GM19438 (cell line): ENCODE data around the gene PPFIBP1.
"Not testable (repeated sequence)": the region's sequence is repeated elsewhere in the genome, so short reads cannot be mapped to it uniquely, and the experiment has no call there.

Experiments used
- ATAC-seq: cut with Tn5 transposase; IDR thresholded peaks from one replicate; pipeline ENCODE4 v1.9.1; 2021; ENCODE audit warnings: low read depth; ENCODE audit not compliant: unreplicated experiment

Gene PPFIBP1

DNA sequence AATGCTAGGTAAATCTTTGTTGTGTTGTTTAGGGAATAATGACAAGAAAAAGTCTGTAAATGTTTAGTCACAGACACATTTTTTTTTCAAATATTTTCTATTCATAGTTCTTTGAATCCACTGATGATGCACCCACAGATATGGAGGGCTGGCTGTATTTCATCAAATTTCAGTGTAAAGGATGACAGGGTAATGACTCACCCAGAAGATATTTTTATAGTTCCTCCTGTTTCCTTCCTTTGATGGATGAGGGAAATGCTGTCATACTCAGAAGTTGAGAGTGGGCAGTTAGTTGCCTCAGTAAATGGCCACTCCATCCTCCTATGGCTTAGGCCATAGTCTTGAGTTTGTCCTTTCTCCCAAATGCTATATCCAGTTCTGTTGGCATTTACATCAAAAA lies 95.3 kb downstream of the PPFIBP1 start:
- no peak for ATAC-seq

DNA sequence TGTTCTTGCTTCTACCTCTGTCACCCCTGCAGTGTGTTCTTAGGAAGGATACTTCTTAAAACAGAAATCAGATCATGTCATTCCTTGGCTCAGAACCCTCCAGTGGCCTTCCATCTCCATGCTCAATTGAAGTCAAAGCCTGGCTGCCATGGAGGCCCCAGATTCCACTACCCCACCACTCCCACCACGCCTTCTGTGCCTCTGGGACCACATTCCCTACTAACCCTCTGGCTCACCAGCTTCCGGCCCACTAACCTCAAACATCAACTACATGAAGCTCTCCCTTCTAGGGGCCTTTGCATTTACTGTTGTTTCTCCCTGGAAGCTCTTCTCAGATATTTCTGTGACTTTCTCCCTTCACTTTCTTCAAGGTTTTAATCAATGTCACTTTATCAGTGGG lies 96.1 kb downstream of the PPFIBP1 start:
- ATAC-seq: no peak

DNA sequence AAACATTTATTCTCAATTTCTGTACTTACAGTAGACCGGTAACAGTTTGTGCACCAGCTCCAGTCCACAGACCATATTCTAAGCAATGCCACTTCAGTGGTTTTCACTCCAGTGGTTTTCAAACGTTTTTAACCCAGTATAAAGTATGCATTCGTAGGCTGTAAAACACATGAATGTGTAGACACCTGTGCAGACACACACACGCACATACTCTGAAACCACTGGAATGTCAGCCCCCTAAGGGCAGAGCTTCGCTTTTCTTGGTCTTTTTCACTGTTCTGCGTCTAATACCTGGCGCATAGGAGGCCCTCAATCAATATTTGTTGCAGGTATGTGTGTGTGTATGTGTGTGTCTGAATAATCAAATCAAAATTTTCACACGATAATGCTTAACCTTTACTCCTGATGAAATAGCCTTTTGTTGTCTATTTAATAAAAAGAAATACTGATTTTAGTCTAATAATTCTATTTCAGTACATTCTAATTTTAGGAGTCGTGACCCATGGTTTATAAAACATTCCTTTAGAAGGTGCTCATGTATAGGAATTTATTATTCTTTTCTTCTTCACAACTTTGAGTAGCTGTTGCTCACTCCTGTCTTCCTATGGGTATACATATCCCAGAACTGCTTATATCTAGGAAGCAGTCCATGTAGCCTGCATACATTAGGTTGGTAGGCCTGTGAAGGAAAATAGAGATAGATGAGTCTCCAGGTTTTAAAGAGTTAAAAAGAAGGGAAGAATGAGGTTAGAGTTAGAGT lies 98.6 kb downstream of the PPFIBP1 start:
- no peak for ATAC-seq

DNA sequence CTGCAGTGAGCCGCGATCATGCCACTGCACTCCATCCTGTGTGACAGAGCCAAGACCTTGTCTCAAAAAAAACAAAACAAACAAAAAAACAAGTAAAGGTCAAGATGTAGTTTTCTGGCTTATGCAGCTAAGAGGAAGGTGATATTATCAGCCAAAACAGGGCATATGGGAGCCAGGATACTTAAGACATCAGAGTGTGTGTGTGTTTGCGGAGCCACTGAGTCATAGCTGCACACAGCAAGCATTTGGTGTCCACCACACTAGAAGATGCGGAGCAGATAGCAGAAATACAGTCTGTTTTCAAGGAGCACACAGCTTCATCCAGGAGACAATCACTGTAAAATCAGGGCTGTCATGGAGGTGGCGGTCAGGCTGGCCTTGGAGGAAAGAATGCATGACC lies 99.6 kb downstream of the PPFIBP1 start:
- no peak for ATAC-seq

DNA sequence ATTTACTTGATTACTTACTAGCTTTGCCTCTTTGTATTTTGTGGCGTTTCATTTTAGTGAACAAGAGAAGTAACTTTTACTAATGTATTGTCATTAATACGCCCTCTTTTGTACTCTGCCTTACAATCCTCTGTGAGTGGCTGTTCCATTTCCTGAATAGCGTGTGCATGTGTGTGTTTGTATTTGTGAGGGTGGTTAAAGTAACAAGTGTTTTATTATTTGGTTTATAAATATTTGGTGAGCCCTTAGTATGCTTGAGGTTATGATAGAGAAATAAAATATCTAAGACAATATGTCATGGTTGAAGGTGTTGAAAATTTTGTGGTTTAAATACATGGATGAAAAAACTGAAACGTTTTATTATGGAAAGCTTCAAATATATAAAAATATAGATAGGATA lies 100.6 kb downstream of the PPFIBP1 start:
- ATAC-seq: no peak

DNA sequence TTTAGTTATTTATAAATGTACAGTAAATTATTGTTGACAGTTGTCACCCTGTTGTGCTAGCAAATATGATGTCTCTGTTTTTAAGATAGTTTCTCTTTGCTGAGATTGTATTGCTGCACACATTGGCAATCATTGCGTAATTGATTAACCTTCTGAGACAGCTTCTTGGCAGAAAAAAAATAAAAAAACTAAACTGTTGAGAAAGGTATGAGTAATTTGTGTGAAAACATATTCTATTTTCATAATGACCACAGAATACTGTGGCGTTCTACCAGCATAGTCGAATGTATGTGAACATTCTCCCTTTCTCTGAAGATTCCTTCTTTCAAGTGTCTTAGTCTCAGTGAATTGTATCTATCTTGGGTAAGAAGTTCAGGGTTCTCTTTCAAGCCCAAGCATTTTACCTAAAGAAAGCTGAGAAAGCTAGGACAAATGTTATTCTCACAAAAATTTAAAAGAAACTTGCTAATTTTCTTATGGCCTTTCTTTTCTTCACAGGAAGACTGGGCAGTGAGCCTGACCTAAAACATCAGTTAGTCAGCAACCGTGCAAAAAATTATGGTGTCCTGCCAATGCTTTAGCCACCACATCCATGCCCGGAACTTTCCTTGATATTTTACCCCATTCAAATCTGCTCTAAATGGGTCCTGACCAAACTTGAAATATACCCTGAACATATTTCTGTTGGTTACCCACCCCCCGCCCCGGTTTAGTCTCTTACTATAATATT lies 103.3 kb downstream of the PPFIBP1 start:
- ATAC-seq: no peak

DNA sequence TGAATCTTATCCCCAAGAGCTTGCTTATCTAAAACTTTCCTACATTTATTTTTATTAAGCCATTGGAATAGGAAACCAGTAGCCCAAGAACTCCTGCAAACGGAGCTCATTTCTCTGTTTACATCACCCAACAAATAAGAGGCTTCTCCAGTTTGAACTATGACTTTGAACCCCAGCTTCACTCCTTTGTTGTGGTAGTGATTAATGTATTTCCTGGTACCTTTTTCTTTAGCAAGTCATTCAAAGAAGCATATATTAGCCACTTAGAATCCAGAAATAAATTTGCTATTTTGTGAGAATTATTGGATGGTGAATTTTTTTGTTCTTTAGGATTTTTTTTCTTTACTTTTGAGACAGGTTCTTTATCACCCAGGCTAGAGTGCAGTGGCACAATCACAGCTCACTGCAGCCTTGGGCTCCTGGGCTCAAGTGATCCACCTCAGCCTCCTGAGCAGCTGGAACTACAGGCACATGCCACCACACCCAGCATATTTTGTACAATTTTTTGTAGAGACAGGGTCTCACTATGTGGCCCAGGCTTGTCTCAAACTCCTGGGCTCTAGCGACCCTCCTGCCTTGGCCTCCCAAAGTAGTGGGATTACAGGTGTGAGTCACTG lies 104.0 kb downstream of the PPFIBP1 start:
- ATAC-seq: not testable (repeated sequence)

DNA sequence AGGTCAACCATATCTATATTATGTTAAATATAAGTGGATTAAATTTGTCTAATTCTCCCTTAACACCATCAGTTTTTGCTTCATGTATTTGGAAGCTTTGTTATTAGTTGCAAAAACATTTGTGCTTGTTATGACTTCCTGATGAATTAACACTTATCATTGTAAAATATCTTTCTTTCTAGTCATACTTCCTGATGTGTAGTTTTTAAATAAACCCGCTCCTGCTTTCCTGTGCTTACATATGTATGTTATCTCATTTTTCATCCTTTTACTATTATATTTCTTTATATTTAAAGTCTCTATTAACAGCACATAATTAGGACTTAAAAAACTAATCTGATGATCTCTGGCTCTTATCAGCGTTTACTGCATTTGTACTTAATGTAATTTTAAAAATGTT lies 106.2 kb downstream of the PPFIBP1 start:
- not testable (repeated sequence) for ATAC-seq

DNA sequence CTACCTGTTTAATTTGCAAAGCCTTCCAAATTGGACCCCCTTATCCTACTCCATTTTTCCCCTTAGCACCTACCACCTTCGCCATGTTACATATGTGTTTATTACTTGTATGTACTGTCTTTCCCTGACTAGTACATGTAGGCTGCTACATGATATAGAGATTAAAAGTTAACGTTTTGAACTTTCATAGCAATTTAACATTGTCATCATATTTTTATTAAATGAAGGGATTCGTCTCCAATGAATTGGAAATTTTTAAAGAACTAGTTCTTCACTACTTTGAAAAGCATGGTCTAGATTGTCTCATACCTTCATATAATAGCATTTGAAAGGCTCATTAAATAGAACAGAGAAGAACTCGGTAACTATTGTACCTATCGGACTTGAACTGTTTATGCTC lies 107.4 kb downstream of the PPFIBP1 start:
- ATAC-seq: no peak

DNA sequence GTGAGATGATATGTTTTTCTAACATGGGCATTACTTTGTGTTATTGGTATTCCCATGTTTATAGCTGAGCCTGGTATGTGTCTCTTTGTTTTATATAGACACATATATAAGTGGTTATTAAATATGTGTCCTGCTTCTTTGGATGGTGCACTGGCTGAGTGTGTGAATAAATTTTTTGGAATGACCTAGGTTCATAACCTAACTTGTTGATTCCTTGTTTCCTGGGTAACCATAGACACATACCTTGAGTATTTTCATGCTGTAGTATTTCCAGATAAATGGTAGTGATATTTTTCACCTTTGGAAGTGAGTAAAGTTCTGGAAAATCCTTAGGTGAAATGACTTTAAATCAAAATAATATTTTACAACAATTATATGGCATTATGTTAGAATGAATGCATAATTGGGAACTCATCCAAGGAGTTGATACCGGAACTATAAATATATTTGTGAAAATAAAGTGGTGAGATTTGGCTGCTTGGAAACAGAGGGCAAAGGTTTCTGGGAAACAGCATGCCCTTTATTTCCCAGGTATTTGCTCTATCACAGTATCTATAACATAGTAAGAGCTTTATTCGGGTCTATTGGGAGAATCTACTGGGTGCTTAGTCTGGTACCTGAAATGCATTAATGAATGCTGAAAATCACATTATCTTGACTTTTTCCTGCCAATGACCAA lies 107.9 kb downstream of the PPFIBP1 start:
- no peak for ATAC-seq

DNA sequence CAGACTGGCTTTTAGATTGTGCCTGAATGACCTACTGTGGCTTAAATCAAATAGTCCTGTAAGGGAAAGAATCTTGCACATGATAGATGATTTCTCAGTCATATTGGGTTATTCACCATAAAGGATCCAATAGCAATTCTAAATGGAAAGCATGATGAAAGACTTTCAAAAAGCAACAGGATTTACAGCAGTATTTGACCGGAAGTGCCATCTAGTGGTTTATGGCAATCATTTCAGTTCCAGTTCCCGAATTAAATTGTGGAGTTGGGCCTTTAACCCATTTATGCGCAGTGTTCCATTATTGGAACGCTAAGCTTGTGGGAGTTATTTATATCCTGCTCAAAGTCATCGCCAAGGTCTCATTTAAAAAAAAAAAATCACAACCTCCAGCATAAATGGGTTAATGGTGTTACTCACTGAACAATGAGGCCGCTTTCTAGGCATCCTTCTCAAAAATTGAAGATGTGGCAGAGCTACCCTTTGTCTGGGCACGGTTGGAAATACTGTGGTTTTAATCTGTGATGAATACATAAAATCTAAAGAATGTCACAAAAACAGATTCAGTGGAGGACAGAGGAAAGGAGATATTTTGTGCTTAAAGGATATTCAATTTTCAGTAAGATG lies 111.5 kb downstream of the PPFIBP1 start:
- ATAC-seq: no peak

DNA sequence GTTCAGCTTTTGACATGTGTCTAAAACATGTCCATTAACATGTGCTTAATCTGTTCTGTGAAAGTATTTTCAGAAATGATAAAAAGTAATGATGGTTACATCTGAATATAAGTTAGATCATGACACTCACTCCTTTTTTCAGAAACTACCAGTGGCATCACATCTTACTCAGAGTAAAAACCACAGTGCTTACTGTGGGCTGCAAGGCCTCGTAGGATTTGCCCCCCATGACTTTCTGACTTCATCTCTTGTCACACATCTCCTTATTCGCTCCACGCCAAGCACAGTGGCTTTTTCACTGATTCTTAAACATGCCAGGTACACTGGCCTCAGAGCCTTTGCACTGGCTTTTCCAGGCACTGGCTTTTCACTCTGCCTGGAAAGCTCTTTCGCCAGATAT lies 112.6 kb downstream of the PPFIBP1 start:
- not testable (repeated sequence) for ATAC-seq

DNA sequence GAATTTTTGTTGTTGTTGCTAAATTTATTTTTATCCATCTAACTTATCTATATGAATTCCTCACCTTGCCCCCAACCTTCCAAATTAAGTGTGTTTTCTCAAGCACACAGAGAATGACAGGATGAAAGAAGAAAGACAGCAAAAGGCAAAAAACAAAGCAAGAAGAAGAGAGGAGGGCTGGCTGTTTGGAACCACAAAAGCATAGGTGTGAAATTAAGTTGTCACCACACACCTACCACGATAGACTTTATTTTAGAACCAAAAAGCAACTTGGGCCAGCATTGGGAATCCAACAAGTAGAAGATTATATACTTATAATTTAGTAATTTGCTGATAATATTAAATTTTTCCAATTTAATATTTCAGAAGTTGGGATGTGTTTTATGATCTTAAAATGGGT lies 113.5 kb downstream of the PPFIBP1 start:
- no peak for ATAC-seq

DNA sequence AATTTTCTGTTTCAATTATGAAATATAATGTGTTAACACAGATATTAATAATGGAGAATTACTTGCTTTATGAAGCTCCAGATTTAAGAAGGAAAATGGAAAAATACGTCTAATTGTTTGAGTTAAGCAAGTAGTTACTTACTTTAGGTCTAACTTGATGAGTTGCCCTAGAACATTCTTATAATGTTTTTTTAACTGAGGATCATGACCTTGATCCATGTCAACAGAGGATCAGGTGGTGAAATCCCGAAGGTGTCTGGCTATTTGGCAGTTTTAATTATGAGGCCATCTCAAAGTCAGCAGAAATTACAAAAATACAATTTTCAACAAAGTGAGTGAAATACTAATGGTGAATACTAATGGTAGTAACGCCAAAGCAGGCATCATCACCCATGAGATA lies 115.3 kb downstream of the PPFIBP1 start:
- ATAC-seq: no peak

DNA sequence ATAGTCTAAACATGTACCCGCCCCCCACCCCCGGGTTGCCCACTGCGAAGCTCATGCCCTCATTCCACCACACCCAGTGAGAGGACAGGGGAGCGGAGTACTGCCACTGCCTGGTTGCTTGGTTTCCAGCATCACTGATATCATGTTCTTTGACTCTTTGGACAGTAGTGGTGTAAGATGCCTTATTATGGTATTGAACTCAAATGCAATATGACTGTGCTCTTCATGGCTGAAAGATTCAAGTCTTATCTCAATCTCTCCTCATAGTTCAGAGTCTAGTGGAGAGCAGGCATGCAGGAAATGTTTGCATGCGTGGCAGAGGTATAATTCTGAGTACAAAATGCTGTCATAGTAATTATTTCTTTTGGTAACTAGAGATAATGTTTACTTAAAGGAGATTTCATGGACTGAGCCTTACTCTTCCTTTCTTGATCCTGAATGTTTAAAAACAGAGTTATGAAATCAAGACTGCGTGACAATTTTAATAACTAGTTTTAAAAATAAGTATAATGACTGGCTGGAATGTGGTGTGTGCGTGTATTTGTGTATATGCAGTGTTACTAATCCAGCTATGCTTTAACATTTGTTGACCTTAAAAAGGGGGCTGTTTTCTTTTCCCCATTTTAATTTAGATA lies 116.7 kb downstream of the PPFIBP1 start:
- not testable (repeated sequence) for ATAC-seq

DNA sequence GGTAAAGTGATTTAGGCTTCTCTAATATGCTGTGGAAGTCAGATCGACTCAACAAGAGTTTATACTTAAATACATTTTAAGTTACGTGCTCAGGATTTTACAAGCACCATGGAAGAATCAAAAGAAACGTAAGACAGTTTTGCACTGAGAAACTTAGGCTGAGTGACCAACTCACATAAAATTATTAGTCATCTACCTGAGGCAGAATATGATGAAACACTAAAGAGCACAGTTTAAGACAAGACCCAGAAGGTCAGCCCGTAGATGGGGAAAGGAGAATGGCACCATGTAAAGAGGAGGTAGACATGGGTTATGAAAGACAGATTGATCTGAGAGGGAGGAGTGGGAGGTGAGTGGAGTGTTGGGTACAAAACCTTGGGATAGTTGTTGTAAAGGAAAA lies 118.4 kb downstream of the PPFIBP1 start:
- not testable (repeated sequence) for ATAC-seq

DNA sequence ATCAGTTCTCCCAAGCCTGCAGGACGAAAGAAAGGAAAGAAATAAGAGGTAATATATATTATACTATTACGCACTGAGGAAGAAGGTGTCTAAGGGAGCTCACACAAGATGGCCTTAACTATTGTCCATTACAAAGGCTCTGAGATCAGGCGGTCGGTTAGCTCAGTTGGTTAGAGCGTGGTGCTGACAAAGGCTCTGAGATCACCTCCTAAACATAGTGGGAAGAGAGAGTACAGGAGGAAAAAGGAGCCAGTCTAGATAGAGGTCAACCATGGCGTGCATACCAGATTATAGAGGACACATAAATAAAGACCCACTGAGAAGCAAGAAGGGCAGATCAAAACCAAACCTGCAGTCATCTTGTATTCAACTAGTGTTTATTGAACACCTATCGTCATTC lies 118.9 kb downstream of the PPFIBP1 start:
- not testable (repeated sequence) for ATAC-seq

DNA sequence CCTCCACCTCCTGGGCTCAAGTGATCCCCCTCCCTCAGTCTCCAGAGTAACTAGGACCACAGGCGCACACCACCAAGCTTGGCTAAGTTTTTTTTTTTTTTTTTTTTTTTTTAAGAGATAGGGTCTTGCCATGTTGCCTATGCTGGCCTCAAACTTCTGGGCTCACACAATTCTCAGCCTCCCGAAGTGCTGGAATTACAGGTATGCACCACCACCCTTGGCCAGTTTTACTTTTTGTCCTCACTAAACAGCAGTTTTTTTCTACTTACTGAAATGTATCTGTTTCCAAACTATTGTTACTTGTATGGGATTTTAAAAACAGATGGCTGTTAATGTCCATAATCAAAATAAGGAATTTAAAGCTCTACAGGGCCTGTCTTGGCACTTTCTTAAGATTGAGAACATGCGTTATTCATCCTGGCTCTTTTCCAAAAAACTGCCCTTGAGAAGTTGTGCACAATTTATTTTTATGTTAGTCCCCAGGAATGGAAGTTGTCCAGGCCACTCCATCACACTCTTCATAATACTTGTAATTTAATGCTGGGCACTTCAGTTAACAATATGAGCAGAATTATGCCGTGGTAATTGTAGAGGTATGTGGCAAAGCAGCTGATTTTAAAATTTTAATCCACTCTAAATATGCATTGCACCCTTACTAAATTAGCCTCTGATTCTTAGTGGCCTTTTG lies 120.3 kb downstream of the PPFIBP1 start:
- no peak for ATAC-seq

DNA sequence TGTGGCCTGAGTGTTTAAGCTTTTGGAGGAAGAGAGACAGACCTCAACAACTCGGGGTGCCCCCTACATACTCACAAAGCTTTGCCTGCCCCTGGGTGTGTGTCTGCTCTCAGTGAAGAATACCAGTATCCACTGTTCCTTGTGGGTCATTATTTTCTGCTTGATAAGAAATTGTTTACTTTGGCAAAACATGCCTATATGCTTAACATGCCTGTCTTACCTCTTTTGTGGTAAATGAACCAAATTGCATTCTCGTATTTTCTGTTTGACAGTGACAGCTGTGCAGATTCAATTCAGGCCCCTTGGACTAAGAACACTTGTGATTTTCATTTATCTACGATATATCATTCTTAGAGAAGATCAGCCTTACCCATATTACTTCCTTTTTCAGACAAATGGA lies 121.7 kb downstream of the PPFIBP1 start:
- no peak for ATAC-seq

DNA sequence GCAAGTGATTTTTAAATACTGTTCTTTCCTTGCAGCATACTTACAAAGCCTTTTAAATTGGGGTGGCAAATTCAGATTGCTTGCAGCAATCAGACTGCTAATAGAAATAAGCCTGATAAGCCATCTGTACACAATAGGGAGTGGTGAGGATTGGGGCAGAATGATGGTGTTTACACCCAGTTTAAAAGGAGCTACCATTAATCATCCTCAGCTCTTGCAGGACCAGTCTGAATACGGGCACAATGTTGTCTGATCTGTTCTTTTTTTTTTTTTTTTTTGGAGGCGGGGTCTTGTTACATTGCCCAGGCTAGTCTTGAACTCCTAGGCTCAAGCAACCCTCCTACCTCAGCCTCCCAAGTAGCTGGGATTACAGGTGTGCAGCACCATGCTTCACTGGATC lies 122.1 kb downstream of the PPFIBP1 start:
- ATAC-seq: no peak
